Measurements from ENCODE around the gene PFN2. TPM values are rescaled to one million over a fixed set of nuclear protein-coding genes. Genes with fewer than 3 reads are reported as not detected.
"Not testable (repeated sequence)": the region's sequence is repeated elsewhere in the genome, so short reads cannot be mapped to it uniquely, and the experiment has no call there.

Gene PFN2
- total and polyA plus RNA-seq, 5 donors from 2014 or later, result 2.2 to 4.1 (median 3.3) TPM

DNA sequence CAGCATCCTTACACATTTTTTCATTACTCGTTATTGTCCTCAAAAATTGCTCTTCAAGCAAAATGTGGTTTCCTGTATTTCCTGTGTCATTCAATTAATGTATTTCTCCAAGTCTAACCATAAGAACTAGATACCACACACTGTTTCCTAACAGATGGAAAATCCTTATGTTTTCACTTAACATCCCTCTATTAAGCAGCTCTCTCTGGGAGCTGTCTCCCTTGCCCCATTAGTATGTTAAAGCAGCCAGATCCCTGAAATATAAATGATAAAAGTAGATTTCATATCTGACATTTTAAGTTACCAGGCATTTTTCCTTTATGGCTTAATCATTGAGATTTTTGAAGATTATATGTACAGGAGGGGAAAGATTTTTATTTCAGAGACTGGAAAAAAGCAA is 15.9 kb downstream of the PFN2 start:
- no peaks in the 10 kb centered on the region for H3K27me3 Mint-ChIP-seq
- Histone ChIP-seq H3K27ac (ENCODE audit: insufficient read depth, low read length, poor library complexity, severe bottlenecking) (no peak overlapping the region), H3K27me3 (ENCODE audit: control insufficient read depth, insufficient read depth, low read length) (no peaks in the 10 kb centered on the region), H3K9me3 (ENCODE audit: control insufficient read depth in 2 of 2, low read length in 2 of 2) (no peaks in the 10 kb centered on the region), H3K36me3 (ENCODE audit: control insufficient read depth, insufficient read depth, low read length) (peaks cover 4% of the 10 kb centered on the region), H3K4me1 (ENCODE audit: control insufficient read depth, insufficient read depth, low read length, poor library complexity, severe bottlenecking) (peaks cover 3% of the 10 kb centered on the region), H3K4me3 (ENCODE audit: low read depth, low read length) (no peak overlapping the region)
- no peak for DNase-seq
- peaks cover 11 to 33% (median 31%) of the 10 kb centered on the region in 4 donors for H3K4me1 Mint-ChIP-seq
- peak overlapping the region; percentile 16 to 52 (median 45) for H3K27ac Mint-ChIP-seq
- H3K9me3 Mint-ChIP-seq, result no peaks in the 10 kb centered on the region
- peaks cover 4% of the 10 kb centered on the region for H3K36me3 Mint-ChIP-seq
- no peak for ATAC-seq (ENCODE audit: low read depth in 2 of 2)
- H3K4me3 Mint-ChIP-seq, result peak overlapping the region in 1 of 4 donors; percentile 66

DNA sequence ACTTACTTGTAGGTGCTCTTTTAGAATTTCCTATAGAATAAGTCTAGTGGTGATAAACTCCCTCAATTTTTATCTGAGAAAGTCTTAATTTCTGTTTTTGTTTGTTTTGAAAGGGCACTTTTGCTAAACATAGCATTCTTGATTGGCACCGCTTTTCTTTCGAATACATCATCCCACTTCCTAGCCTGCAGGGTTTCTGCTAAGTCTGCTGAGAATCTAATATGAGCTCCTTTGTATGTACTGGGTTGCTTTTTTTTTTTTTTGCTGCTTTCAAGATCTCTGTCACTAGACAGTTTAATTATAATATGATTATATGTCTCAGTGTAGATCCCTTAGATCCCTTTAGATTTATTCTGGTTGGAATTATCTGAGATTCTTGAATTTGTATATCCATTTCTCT is 21.5 kb downstream of the PFN2 start:
- Mint-ChIP-seq H3K4me1 (peaks cover 26 to 57% (median 36%) of the 10 kb centered on the region in 4 donors), H3K4me3 (no peak overlapping the region), H3K27me3 (no peaks in the 10 kb centered on the region), H3K9me3 (no peaks in the 10 kb centered on the region), H3K36me3 (peaks cover 27% of the 10 kb centered on the region), H3K27ac (no peak overlapping the region)
- Histone ChIP-seq H3K4me3 (ENCODE audit: low read depth, low read length) (no peak overlapping the region), H3K27me3 (ENCODE audit: control insufficient read depth, insufficient read depth, low read length) (no peaks in the 10 kb centered on the region), H3K27ac (ENCODE audit: insufficient read depth, low read length, poor library complexity, severe bottlenecking) (no peak overlapping the region), H3K36me3 (ENCODE audit: control insufficient read depth, insufficient read depth, low read length) (peaks cover 4% of the 10 kb centered on the region), H3K4me1 (ENCODE audit: control insufficient read depth, insufficient read depth, low read length, poor library complexity, severe bottlenecking) (peaks cover 3% of the 10 kb centered on the region), H3K9me3 (ENCODE audit: control insufficient read depth in 2 of 2, low read length in 2 of 2) (no peaks in the 10 kb centered on the region)
- DNase-seq (no peak), ATAC-seq (ENCODE audit: low read depth in 2 of 2) (no peak)

DNA sequence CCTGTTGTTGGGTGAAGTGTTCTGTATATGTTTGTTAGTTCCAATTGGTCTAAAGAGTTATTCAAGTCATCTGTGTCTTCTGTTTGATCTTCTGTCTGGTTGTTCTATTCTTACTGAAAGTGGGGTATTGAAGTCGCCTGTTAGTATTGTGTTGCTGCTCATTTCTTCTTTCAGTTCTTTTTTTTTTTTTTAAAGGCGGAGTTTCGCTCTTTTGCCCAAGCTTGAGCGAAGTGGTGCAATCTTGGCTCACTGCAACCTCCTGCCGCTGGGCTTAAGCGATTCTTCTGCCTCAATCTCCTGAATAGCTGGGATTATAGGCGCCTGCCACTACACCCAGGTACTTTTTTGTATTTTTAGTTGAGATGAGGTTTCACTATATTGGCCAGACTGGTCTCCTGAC is 23.5 kb downstream of the PFN2 start:
- Histone ChIP-seq H3K9me3 (ENCODE audit: control insufficient read depth in 2 of 2, low read length in 2 of 2) (no peaks in the 10 kb centered on the region), H3K4me1 (ENCODE audit: control insufficient read depth, insufficient read depth, low read length, poor library complexity, severe bottlenecking) (no peaks in the 10 kb centered on the region), H3K27ac (ENCODE audit: insufficient read depth, low read length, poor library complexity, severe bottlenecking) (no peak overlapping the region), H3K36me3 (ENCODE audit: control insufficient read depth, insufficient read depth, low read length) (peaks cover 8% of the 10 kb centered on the region), H3K4me3 (ENCODE audit: low read depth, low read length) (no peak overlapping the region), H3K27me3 (ENCODE audit: control insufficient read depth, insufficient read depth, low read length) (no peaks in the 10 kb centered on the region)
- Mint-ChIP-seq H3K4me1 (peaks cover 20 to 52% (median 30%) of the 10 kb centered on the region in 4 donors), H3K27me3 (no peaks in the 10 kb centered on the region), H3K4me3 (no peak overlapping the region), H3K36me3 (peaks cover 43% of the 10 kb centered on the region), H3K27ac (peak overlapping the region in 1 of 3 donors; percentile 5), H3K9me3 (peaks cover 0 to 2% (median 0%) of the 10 kb centered on the region in 7 donors)
- no peak for ATAC-seq (ENCODE audit: low read depth in 2 of 2)
- no peak for DNase-seq

DNA sequence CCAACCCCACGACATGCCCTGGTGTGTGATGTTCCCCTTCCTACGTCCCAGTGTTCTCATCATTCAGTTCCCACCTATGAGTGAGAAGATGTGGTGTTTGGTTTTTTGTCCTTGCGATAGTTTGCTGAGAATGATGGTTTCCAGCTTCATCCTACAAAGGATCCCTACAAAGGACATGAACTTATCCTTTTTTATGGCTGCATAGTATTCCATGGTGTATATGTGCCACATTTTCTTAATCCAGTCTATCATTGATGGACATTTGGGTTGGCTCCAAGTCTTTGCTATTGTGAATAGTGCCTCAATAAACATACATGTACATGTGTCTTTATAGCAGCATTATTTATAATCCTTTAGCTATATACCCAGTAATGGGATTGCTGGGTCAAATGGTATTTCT is 26.7 kb downstream of the PFN2 start:
- not testable (repeated sequence) for H3K9me3 Mint-ChIP-seq; H3K27ac Mint-ChIP-seq; H3K27ac ChIP-seq (ENCODE audit: insufficient read depth, low read length, poor library complexity, severe bottlenecking); H3K4me1 ChIP-seq (ENCODE audit: control insufficient read depth, insufficient read depth, low read length, poor library complexity, severe bottlenecking); H3K27me3 ChIP-seq (ENCODE audit: control insufficient read depth, insufficient read depth, low read length); H3K27me3 Mint-ChIP-seq; H3K4me3 Mint-ChIP-seq; H3K4me3 ChIP-seq (ENCODE audit: low read depth, low read length); DNase-seq; ATAC-seq (ENCODE audit: low read depth in 2 of 2); H3K9me3 ChIP-seq (ENCODE audit: control insufficient read depth in 2 of 2, low read length in 2 of 2); H3K36me3 ChIP-seq (ENCODE audit: control insufficient read depth, insufficient read depth, low read length)
- peaks cover 47% of the 10 kb centered on the region for H3K36me3 Mint-ChIP-seq
- peaks cover 25 to 49% (median 27%) of the 10 kb centered on the region in 4 donors for H3K4me1 Mint-ChIP-seq

DNA sequence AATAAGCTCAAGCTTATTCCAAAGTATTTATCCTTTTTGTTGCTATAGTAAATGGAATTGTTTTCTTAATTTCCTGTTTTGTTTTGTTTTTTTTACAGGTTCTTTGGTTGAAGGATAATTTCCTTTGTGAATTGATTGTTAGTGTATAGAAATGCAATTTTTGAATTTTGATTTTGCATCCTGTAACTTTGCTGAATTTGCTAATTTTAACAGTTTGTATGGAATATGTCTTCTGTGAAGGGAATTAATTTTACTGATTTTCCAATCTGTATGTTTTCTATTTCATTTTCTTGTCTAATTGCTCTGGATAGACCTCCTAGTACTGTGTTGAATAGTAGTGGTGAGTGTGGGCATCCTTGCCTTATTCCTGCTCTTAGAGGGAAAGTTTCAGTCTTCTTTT is 28.3 kb downstream of the PFN2 start:
- no peak for DNase-seq
- no peak overlapping the region for H3K4me3 ChIP-seq (ENCODE audit: low read depth, low read length)
- peaks cover 22 to 43% (median 27%) of the 10 kb centered on the region in 4 donors for H3K4me1 Mint-ChIP-seq
- H3K36me3 Mint-ChIP-seq, result peaks cover 43% of the 10 kb centered on the region
- no peak overlapping the region for H3K27ac ChIP-seq (ENCODE audit: insufficient read depth, low read length, poor library complexity, severe bottlenecking)
- ATAC-seq (ENCODE audit: low read depth in 2 of 2), result no peak
- peaks cover 7% of the 10 kb centered on the region for H3K36me3 ChIP-seq (ENCODE audit: control insufficient read depth, insufficient read depth, low read length)
- H3K27ac Mint-ChIP-seq, result no peak overlapping the region
- no peaks in the 10 kb centered on the region for H3K27me3 Mint-ChIP-seq
- no peaks in the 10 kb centered on the region for H3K4me1 ChIP-seq (ENCODE audit: control insufficient read depth, insufficient read depth, low read length, poor library complexity, severe bottlenecking)
- H3K4me3 Mint-ChIP-seq, result no peak overlapping the region
- no peaks in the 10 kb centered on the region for H3K9me3 ChIP-seq (ENCODE audit: control insufficient read depth in 2 of 2, low read length in 2 of 2)
- H3K9me3 Mint-ChIP-seq, result peaks cover 0 to 2% (median 0%) of the 10 kb centered on the region in 7 donors
- H3K27me3 ChIP-seq (ENCODE audit: control insufficient read depth, insufficient read depth, low read length), result no peaks in the 10 kb centered on the region

DNA sequence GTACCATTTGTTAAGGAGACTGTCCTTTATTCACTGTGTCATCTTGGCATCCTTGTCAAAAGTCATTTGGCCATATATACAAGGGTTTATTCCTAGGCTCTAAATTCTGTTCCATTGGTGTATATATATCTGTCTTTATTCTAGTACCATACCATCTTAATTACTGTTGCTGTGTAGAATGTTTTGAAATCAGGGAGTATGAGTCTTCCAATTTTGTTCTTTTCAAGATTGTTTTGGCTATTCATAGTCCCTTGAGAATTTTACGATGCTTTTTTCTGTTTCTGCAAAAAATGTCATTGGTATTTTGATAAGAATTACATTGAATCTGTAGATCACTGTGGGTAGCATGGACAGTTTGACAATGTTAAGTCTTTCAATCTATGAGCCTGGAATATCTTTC is 28.7 kb downstream of the PFN2 start:
- Mint-ChIP-seq H3K9me3 (peaks cover 0 to 2% (median 0%) of the 10 kb centered on the region in 7 donors), H3K36me3 (peaks cover 40% of the 10 kb centered on the region), H3K4me1 (peaks cover 21 to 40% (median 26%) of the 10 kb centered on the region in 4 donors)

DNA sequence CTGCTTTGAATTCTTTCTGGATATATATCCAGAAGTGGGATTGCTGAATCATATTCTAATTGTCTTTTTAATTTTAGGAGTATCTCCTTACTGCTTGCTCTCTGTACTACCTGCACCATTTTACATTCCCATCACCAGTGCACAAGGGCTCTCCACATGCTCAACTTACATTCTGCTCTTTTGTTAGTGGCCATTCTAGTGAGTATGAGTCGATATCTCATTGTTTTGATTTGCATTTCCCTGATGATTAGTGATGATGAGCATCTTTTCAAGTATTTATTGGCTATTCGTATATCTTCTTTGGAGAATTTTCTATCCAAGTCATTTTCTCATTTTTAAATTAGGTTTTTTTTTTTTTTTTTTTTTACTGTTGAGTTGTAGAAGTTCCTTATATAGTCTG is 29.5 kb downstream of the PFN2 start:
- no peak for ATAC-seq (ENCODE audit: low read depth in 2 of 2)
- H3K36me3 Mint-ChIP-seq, result peaks cover 35% of the 10 kb centered on the region

More for the DNA sequence above, 28.7 kb downstream of the PFN2 start:
- Histone ChIP-seq H3K27me3 (ENCODE audit: control insufficient read depth, insufficient read depth, low read length) (no peaks in the 10 kb centered on the region), H3K36me3 (ENCODE audit: control insufficient read depth, insufficient read depth, low read length) (peaks cover 7% of the 10 kb centered on the region), H3K9me3 (ENCODE audit: control insufficient read depth in 2 of 2, low read length in 2 of 2) (no peaks in the 10 kb centered on the region), H3K27ac (ENCODE audit: insufficient read depth, low read length, poor library complexity, severe bottlenecking) (no peak overlapping the region), H3K4me3 (ENCODE audit: low read depth, low read length) (no peak overlapping the region), H3K4me1 (ENCODE audit: control insufficient read depth, insufficient read depth, low read length, poor library complexity, severe bottlenecking) (no peaks in the 10 kb centered on the region)
- Mint-ChIP-seq H3K4me3 (no peak overlapping the region), H3K27me3 (no peaks in the 10 kb centered on the region), H3K27ac (no peak overlapping the region)
- no peak for ATAC-seq (ENCODE audit: low read depth in 2 of 2)
- DNase-seq, result no peak

DNA sequence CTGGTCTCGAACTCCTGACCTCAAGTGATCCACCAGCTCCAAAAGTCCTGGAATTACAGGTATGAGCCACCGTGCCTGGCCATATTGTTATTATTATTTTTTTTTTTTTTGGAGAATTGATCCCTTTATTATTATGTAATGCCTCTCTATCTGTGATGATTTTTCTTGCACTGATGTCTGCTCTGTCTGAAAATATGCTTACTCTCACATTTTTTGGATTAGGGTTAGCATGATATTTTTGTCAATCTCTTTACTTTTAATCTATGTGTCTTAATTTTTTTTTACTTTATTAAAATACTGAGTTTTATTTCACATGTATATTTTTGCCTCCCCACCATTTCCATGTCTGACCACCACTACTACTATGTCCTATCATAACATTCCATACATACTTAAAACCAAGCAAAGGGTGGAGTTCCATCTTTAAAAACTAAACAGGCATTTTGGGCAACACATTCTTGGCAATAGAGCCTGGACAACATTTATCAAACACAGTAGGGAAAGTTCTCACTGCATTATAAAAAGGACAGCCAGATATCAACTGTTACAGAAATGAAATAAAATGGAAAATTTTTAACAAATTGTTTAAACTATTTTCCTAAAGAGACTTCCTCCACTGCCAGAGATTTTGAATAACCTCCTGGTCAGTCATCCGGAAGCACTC is 32.2 kb downstream of the PFN2 start:
- DNase-seq; H3K9me3 ChIP-seq (ENCODE audit: control insufficient read depth in 2 of 2, low read length in 2 of 2); H3K4me3 ChIP-seq (ENCODE audit: low read depth, low read length); ATAC-seq (ENCODE audit: low read depth in 2 of 2); H3K27me3 ChIP-seq (ENCODE audit: control insufficient read depth, insufficient read depth, low read length); H3K36me3 ChIP-seq (ENCODE audit: control insufficient read depth, insufficient read depth, low read length); H3K27me3 Mint-ChIP-seq; H3K9me3 Mint-ChIP-seq; H3K27ac ChIP-seq (ENCODE audit: insufficient read depth, low read length, poor library complexity, severe bottlenecking); H3K4me1 ChIP-seq (ENCODE audit: control insufficient read depth, insufficient read depth, low read length, poor library complexity, severe bottlenecking); H3K4me3 Mint-ChIP-seq: not testable (repeated sequence)
- H3K36me3 Mint-ChIP-seq, result peaks cover 46% of the 10 kb centered on the region
- peak overlapping the region in 1 of 3 donors; percentile 72 for H3K27ac Mint-ChIP-seq
- H3K4me1 Mint-ChIP-seq, result peaks cover 21 to 37% (median 33%) of the 10 kb centered on the region in 4 donors

More for the DNA sequence above, 29.5 kb downstream of the PFN2 start:
- no peaks in the 10 kb centered on the region for H3K27me3 Mint-ChIP-seq
- Histone ChIP-seq H3K27me3 (ENCODE audit: control insufficient read depth, insufficient read depth, low read length) (no peaks in the 10 kb centered on the region), H3K9me3 (ENCODE audit: control insufficient read depth in 2 of 2, low read length in 2 of 2) (no peaks in the 10 kb centered on the region), H3K4me3 (ENCODE audit: low read depth, low read length) (no peak overlapping the region), H3K27ac (ENCODE audit: insufficient read depth, low read length, poor library complexity, severe bottlenecking) (no peak overlapping the region), H3K36me3 (ENCODE audit: control insufficient read depth, insufficient read depth, low read length) (peaks cover 7% of the 10 kb centered on the region), H3K4me1 (ENCODE audit: control insufficient read depth, insufficient read depth, low read length, poor library complexity, severe bottlenecking) (no peaks in the 10 kb centered on the region)
- H3K9me3 Mint-ChIP-seq, result peaks cover 0 to 2% (median 0%) of the 10 kb centered on the region in 7 donors
- no peak for DNase-seq
- peaks cover 21 to 38% (median 24%) of the 10 kb centered on the region in 4 donors for H3K4me1 Mint-ChIP-seq
- H3K4me3 Mint-ChIP-seq, result no peak overlapping the region
- no peak overlapping the region for H3K27ac Mint-ChIP-seq

Measured in CD4-positive, CD25-positive, alpha-beta regulatory T cell (primary cell).